Measurements from ENCODE around the gene HEXD.

Gene HEXD

DNA sequence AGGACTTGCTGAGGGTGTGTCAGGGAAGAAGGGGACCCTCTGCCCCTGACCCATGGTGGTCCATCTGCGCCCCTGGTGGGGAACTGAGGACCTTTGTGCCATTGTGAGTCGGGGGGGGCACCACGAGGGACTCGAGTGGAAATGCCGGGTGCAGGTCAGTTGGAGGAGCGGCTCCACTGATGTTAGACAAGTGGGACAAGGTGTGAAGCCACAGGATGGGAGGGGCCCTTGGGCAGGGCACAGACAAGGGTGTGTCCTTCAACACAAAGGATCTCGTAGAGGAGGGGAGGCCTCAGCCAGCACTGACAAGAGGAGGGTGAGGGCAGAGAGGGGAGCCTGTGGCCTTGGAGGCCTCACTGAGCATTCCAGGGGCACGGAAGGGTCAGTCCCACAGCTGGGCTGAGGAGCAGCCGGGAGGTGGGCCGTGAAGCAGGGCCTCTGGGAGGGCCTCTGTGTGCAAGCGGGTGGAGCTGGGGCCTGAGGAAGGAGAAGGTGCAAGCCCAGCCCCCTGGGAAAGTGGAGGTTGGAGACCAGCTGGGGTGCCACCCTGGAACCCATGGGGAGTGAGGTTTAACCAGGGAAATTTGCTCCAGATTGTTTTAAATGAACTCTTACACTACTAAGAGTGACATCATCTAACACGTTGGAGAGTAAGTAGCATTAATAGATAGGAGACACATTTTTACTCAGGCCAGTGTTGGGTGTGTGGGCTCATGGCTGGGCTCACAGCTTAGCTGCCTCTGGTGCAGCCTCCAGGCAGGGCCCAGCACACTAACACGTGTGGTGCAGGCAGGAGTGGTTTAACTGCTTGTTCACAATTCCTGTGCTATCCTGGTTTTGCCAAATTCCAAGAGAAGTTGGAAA, 68.3 kb downstream of the HEXD start:
- Histone ChIP-seq H3K4me2 (no peak overlapping the region), H3K27ac (peak overlapping the region; percentile 35; the same call in 1 of the 2 replicates), H4K20me1 (peaks cover 33% of the 10 kb centered on the region), H3K36me3 (peaks cover 81% of the 10 kb centered on the region), H3K27me3 (no peaks in the 10 kb centered on the region), H3K4me3 (no peak overlapping the region), H3K9ac (no peak overlapping the region), H3K4me1 (peaks cover 36% of the 10 kb centered on the region), H3K9me3 (no peaks in the 10 kb centered on the region)
- no peak for TF ChIP-seq Cebpa-rat (IDR thresholded peaks at IDR 0.05)

DNA sequence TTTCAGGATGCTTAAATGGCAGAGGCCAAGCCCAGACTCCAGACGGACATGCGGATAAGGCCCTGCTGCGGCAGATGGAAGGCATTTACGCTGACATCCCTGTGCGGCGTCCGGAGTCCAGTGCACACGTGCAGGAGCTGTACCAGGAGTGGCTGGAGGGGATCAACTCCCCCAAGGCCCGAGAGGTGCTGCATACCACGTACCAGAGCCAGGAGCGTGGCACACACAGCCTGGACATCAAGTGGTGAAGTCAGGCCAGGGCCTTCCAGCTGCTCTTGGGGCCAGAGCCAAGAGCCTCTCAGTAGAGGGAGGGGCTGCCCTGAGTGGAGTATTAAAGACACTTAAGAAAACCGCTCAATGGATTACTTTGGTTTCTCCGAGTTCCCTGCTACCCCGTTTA, 69.8 kb downstream of the HEXD start:
- Histone ChIP-seq H3K4me3 (no peak overlapping the region), H3K4me1 (peaks cover 47% of the 10 kb centered on the region), H3K27me3 (no peaks in the 10 kb centered on the region), H3K36me3 (peaks cover 67% of the 10 kb centered on the region), H3K9me3 (no peaks in the 10 kb centered on the region), H4K20me1 (peaks cover 23% of the 10 kb centered on the region; the same call in 1 of the 2 replicates), H3K27ac (no peak overlapping the region; the same call in 1 of the 2 replicates), H3K9ac (no peak overlapping the region), H3K4me2 (no peak overlapping the region)
- no peak for TF ChIP-seq Cebpa-rat (IDR thresholded peaks at IDR 0.05)

DNA sequence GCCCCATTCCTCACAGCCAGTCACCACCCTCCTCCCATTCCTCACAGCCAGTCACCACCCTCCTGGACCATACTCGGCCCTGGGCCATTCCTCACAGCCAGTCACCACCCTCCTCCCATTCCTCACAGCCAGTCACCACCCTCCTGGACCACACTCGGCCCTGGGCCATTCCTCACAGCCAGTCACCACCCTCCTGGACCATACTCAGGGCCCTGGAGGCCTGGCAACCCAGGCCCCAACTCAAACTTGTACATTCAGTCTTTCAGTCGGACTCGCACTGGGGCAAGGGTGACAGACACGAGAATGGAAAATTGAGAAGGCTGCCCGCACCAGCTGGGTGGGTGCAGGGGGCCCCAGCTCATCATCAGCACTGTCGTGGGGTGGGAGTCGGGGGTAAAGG, 71.0 kb downstream of the HEXD start:
- Histone ChIP-seq H3K27ac (peak overlapping the region; percentile 74), H3K4me2 (peak overlapping the region; percentile 74), H4K20me1 (0 out of 2 replicates have a peak, but pooled peaks cover 13% of the 10 kb centered on the region), H3K9me3 (no peaks in the 10 kb centered on the region), H3K9ac (peak overlapping the region; percentile 32; the same call in 1 of the 2 replicates), H3K27me3 (no peaks in the 10 kb centered on the region), H3K4me3 (no peak overlapping the region), H3K4me1 (peaks cover 59% of the 10 kb centered on the region), H3K36me3 (peaks cover 55% of the 10 kb centered on the region)
- no peak for TF ChIP-seq Cebpa-rat (IDR thresholded peaks at IDR 0.05)

DNA sequence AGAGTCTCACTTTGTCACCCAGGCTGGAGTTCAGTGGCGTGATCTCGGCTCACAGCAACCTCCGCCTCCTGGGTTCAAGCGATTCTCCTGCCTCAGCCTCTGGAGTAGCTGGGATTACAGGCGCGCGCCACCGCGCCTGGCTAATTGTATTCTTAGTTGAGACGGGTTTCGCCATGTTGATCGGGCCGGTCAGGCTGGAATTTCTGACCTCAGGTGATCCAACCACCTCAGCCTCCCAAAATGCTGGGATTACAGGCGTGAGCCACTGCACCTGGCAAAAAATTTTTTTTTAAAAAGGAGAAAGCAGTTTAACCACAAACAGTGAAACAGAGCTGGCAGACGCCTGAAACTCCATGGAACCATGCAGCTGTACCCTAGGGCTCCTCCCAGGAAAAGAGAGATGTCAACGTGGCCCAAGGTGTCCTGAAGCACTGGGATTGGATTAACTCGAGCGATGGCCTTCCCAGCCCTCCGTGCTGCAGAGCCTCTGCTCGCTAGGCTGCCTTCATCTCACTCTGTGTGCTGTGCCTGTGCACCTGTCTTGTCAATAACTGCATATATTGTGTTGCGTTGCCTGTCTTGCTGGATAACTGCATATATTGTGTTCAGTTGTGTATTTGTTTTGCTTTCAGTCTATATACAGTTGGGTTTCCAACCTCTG, 71.8 kb downstream of the HEXD start:
- Histone ChIP-seq H3K27me3 (no peaks in the 10 kb centered on the region), H3K4me3 (no peak overlapping the region), H3K4me1 (peaks cover 66% of the 10 kb centered on the region), H4K20me1 (0 out of 2 replicates have a peak, but pooled peaks cover 11% of the 10 kb centered on the region), H3K27ac (peak overlapping the region; percentile 74), H3K4me2 (peak overlapping the region; percentile 74), H3K9ac (peak overlapping the region; percentile 58), H3K9me3 (no peaks in the 10 kb centered on the region), H3K36me3 (peaks cover 46% of the 10 kb centered on the region)
- no peak for TF ChIP-seq Cebpa-rat (IDR thresholded peaks at IDR 0.05)

DNA sequence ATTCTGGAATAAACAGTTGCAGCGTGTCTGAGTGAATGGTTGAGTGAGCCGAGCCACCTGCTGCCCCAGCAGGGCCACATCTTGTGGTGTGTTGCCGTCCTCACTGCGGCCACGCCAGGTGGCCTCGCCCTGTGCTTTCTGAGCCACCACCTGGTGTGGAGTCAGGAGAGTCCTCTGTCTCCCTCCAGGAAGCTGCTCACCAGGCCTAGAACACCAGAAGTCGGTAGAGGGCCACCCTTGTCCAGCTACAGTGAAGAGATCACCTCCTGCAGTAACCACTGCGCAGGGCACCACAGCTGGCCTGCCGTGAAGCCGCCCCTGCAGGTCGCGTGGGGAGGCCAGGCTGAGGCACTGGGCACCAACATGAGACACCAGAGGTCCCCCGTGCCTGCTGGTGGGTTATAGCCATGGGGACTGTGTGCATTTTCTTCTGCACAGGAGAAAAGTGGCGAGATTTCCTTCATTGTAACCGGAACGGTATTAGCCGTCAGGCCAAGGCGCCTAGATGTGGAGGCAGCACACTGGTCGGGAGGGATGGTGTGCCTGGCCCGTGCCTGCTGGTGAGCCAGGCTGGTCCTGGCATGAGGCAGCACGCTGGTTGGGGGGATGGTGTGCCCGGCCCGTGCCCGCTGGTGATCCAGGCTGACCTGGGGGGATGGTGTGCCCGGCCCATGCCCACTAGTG, 72.5 kb downstream of the HEXD start:
- Histone ChIP-seq H3K27me3 (no peaks in the 10 kb centered on the region), H3K9me3 (no peaks in the 10 kb centered on the region), H3K27ac (peak overlapping the region; percentile 74), H3K4me2 (peak overlapping the region; percentile 74), H3K4me3 (no peak overlapping the region), H3K9ac (peak overlapping the region; percentile 58), H4K20me1 (0 out of 2 replicates have a peak, but pooled peaks cover 11% of the 10 kb centered on the region), H3K4me1 (peaks cover 69% of the 10 kb centered on the region), H3K36me3 (peaks cover 39% of the 10 kb centered on the region)
- TF ChIP-seq Cebpa-rat (IDR thresholded peaks at IDR 0.05), result no peak

DNA sequence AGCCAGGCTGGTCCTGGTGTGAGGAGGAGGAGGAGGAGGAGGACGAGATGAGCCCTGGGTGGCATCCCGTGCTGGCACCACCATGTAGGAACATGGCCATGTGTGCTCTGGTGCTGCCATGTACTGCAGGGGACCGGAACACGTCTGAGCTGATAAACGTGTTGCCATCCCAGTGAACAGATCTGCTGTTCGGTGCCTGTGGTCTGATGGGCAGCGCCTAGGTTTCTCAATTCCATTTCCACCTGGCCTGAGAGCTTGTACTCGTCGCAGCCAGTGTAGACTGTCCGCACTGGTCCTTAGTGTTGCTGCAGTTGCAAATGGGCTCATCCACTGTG, 73.0 kb downstream of the HEXD start:
- peaks cover 71% of the 10 kb centered on the region for H3K4me1 ChIP-seq
- no peak for TF ChIP-seq Cebpa-rat (IDR thresholded peaks at IDR 0.05)
- 0 out of 2 replicates have a peak, but pooled peaks cover 11% of the 10 kb centered on the region for H4K20me1 ChIP-seq
- peak overlapping the region; percentile 74 for H3K4me2 ChIP-seq
- no peaks in the 10 kb centered on the region for H3K9me3 ChIP-seq
- H3K4me3 ChIP-seq, result no peak overlapping the region
- peak overlapping the region; percentile 58 for H3K9ac ChIP-seq
- no peaks in the 10 kb centered on the region for H3K27me3 ChIP-seq
- H3K36me3 ChIP-seq, result peaks cover 34% of the 10 kb centered on the region
- peak overlapping the region; percentile 74 for H3K27ac ChIP-seq

DNA sequence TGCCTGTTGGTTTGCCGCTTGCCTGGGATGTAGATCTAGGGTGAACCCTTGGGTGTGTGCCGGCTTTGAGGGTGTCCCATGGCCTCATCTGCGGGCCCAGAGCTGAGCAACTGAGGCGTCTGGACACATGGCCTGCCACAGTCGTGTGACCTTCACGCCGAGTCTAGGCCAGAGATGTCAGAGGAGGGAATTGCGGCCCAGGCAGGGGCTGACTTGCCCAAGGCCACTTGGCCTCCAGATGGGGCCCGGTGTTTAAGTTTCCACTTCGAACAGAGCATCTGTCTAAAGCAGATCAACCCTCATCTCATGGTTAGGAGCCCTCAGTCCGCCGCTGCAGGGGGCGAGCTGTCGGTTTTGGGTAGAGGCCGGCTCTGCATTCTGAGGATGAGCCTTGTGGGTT, 73.4 kb downstream of the HEXD start:
- 0 out of 2 replicates have a peak, but pooled peaks cover 8% of the 10 kb centered on the region for H4K20me1 ChIP-seq
- no peak overlapping the region for H3K4me3 ChIP-seq
- H3K4me2 ChIP-seq, result peak overlapping the region; percentile 74; the same call in 1 of the 2 replicates
- no peak for TF ChIP-seq Cebpa-rat (IDR thresholded peaks at IDR 0.05)
- H3K36me3 ChIP-seq, result peaks cover 31% of the 10 kb centered on the region
- no peaks in the 10 kb centered on the region for H3K27me3 ChIP-seq
- H3K4me1 ChIP-seq, result peaks cover 75% of the 10 kb centered on the region
- H3K9ac ChIP-seq, result no peak overlapping the region; the same call in 1 of the 2 replicates
- H3K27ac ChIP-seq, result peak overlapping the region; percentile 74
- H3K9me3 ChIP-seq, result no peaks in the 10 kb centered on the region

Measured in BLaER1 (cell line).